ENCODE measurements around the gene ANKRD33. TPM values are rescaled to one million over a fixed set of nuclear protein-coding genes. Genes with fewer than 3 reads are reported as not detected.

ANKRD33 gene
- total RNA-seq, 1 donor from 2014 or later, result not detected

DNA sequence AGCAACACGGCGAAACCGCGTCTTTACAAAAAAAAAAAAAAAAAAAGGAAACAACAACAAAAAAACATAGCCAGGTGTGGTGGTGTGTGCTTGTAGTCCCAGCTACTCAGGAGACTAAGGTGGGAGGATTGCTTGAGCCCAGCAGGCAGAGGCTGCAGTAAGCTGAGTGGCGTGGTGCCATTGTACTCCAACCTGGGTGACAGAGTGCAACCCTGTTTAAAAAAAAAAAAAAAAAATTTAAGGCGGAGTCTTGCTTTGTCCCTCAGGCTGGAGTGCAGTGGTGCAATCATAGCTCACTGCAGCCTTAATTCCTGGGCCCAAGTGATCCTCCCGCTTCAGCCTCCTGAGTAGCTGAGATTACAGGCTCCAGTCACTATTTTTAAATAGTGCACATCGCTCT lies 21.1 kb upstream of the ANKRD33 start:
- Mint-ChIP-seq H3K9me3 (no peaks in the 10 kb centered on the region), H3K27me3 (peaks cover 71% of the 10 kb centered on the region), H3K4me1 (peaks cover 6% of the 10 kb centered on the region), H3K4me3 (no peak overlapping the region), H3K27ac (no peak overlapping the region), H3K36me3 (ENCODE audit: low read depth) (no peaks in the 10 kb centered on the region)
- no peak for DNase-seq
- intact Hi-C loops (cut with micrococcal nuclease), result no loop called here

- no peak overlapping the region for H3K27ac Mint-ChIP-seq
- H3K4me1 Mint-ChIP-seq, result peaks cover 6% of the 10 kb centered on the region
- no peak for DNase-seq
- peaks cover 66% of the 10 kb centered on the region for H3K27me3 Mint-ChIP-seq
- no peaks in the 10 kb centered on the region for H3K9me3 Mint-ChIP-seq
- no peak overlapping the region for H3K4me3 Mint-ChIP-seq
- intact Hi-C loops (cut with micrococcal nuclease), result no loop called here
- no peaks in the 10 kb centered on the region for H3K36me3 Mint-ChIP-seq (ENCODE audit: low read depth)
These were observed 20.5 kb upstream of the ANKRD33 start for GRCh38 chr12:51867371-51867770.

DNA sequence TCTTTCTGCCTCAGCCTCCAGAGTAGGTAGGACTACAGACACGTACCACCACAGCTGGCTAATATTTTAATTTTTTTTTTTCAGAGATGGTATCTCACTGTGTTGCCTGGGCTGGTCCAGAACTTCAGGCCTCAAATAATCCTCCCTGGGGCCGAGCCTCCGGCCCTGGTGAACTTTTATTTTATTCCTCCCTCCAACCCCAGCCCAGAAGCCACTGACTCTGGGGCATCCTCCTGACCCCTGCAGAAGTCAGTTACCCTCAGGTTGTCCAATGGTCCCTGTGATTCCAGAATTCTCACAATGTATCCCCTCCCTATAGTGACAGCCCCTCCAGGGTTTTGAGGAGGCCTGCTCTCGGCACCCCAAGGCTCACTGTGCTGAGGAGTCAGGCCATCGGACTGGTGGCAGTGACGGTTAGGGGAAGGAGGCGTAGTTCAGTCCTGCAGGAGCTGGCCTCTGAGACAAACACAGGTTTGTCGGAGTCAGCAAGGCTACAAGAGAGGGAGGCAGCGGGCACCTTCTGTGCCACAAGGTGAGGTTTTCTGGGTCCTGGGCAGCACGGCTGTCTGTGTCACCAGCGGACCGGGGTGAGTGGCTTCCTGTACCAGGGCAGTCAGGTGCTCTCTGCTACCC lies 20.0 kb upstream of the ANKRD33 start:
- DNase-seq, result no peak
- Mint-ChIP-seq H3K27me3 (peaks cover 63% of the 10 kb centered on the region), H3K4me3 (peak overlapping the region; percentile 11), H3K27ac (no peak overlapping the region), H3K36me3 (ENCODE audit: low read depth) (no peaks in the 10 kb centered on the region), H3K9me3 (no peaks in the 10 kb centered on the region), H3K4me1 (peaks cover 6% of the 10 kb centered on the region)
- intact Hi-C loops (cut with micrococcal nuclease), result no loop called here

GRCh38 chr12:51868821-51869495 lies 18.9 kb upstream of the ANKRD33 start:
- DNase-seq, result no peak
- H3K4me1 Mint-ChIP-seq, result peaks cover 6% of the 10 kb centered on the region
- H3K9me3 Mint-ChIP-seq, result no peaks in the 10 kb centered on the region
- H3K4me3 Mint-ChIP-seq, result peak overlapping the region; percentile 15
- H3K27me3 Mint-ChIP-seq, result peaks cover 57% of the 10 kb centered on the region
- intact Hi-C loops (cut with micrococcal nuclease), result no loop called here
- no peaks in the 10 kb centered on the region for H3K36me3 Mint-ChIP-seq (ENCODE audit: low read depth)
- H3K27ac Mint-ChIP-seq, result no peak overlapping the region

DNA sequence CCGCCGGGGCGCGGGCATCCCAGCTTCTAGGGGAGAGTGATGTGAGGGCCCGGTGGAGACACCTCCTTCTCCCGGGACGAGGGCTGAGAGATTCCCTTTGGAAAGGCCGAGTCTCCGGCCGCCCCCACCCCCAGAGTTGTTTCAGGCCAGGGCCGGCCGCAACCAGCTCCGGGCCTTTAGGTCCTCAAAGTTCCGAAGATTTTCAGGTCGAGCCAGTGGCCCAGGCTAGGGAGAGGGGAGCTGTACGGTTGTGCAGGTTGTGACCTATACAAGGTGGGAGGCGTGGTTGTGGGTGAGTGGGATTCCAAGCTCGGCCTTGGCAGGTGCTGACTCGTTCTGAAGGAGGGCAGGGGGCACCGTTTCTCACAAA lies 18.4 kb upstream of the ANKRD33 start:
- Mint-ChIP-seq H3K27ac (no peak overlapping the region), H3K9me3 (no peaks in the 10 kb centered on the region), H3K36me3 (ENCODE audit: low read depth) (no peaks in the 10 kb centered on the region), H3K27me3 (peaks cover 59% of the 10 kb centered on the region), H3K4me1 (peaks cover 6% of the 10 kb centered on the region), H3K4me3 (no peak overlapping the region)
- intact Hi-C loops (cut with micrococcal nuclease), result no loop called here
- no peak for DNase-seq

GRCh38 chr12:51869931-51870330 lies 18.0 kb upstream of the ANKRD33 start:
- Mint-ChIP-seq H3K9me3 (no peaks in the 10 kb centered on the region), H3K27me3 (peaks cover 54% of the 10 kb centered on the region), H3K27ac (no peak overlapping the region), H3K4me1 (peaks cover 6% of the 10 kb centered on the region), H3K36me3 (ENCODE audit: low read depth) (no peaks in the 10 kb centered on the region), H3K4me3 (peak overlapping the region; percentile 5)
- DNase-seq, result no peak
- intact Hi-C loops (cut with micrococcal nuclease), result loop anchor here (10.0 kb wide), 1 partner anchor 45 kb away; no protein-coding TSS in a partner anchor

GRCh38 chr12:51870504-51870903 lies 17.4 kb upstream of the ANKRD33 start:
- Mint-ChIP-seq H3K4me3 (peak overlapping the region; percentile 5), H3K4me1 (peaks cover 8% of the 10 kb centered on the region), H3K36me3 (ENCODE audit: low read depth) (no peaks in the 10 kb centered on the region), H3K27me3 (peaks cover 50% of the 10 kb centered on the region), H3K9me3 (no peaks in the 10 kb centered on the region), H3K27ac (no peak overlapping the region)
- intact Hi-C loops (cut with micrococcal nuclease), result loop anchor here (10.0 kb wide), 1 partner anchor 46 kb away; no protein-coding TSS in a partner anchor
- no peak for DNase-seq

DNA sequence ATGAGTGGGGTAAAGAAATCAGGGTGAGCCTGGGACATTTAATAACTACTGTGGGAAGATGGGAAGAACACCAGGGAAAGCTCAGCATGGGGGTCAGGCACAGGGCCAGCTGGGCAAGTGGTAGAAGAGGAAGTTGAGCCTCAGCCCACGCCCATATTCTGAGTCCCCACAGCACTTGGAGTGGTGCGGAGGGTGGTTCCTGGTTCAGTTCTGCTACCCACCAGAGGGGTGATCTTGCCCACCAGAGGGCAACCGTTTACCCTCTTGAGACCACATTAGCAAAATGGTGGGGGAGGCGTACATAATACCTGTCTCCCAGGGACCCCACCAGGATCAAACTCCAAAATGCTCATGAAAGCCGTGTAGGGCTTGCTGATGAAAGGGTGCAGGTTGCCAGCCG lies 16.8 kb upstream of the ANKRD33 start:
- peaks cover 47% of the 10 kb centered on the region for H3K27me3 Mint-ChIP-seq
- no peak overlapping the region for H3K4me3 Mint-ChIP-seq
- peaks cover 8% of the 10 kb centered on the region for H3K4me1 Mint-ChIP-seq
- intact Hi-C loops (cut with micrococcal nuclease), result loop anchor here (10.0 kb wide), 1 partner anchor 46 kb away; no protein-coding TSS in a partner anchor
- DNase-seq, result no peak
- H3K27ac Mint-ChIP-seq, result no peak overlapping the region
- no peaks in the 10 kb centered on the region for H3K36me3 Mint-ChIP-seq (ENCODE audit: low read depth)
- no peaks in the 10 kb centered on the region for H3K9me3 Mint-ChIP-seq

DNA sequence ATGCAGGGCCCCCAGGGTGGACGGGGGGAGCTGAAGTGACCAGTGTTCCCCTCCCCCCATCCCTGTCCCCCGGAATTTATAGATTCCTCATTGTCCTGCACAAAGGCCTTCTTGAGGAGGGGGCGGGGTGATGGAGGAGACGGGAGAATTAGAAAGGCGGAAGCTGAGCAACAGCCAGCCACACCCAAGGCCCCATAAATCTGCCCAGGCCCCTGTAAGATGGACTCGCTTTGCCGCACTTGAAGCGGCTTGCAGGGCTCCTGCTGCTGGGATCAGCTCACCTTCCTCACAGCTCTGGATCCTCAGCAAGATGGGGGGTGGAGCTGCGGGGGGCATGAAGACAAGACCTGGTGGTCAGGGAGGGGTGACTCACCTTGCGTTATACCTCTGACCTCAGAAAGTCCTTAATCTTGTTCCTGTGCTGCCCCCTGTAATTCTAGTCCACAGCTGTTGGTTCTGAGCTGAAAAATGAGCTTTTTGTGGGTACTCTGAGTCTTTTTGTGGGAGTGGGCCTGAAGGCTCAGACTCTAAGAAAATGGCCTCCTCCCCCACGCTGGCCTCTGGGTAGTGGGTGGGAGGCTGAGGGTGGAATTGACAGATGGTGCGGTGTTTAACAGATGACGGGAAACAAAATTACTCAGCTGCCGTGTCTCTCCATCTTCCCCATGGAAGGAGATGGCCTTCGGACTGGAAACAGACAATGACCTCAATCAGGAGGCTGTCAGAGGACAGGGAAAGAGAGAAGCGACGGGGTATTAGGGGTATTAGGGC lies 15.8 kb upstream of the ANKRD33 start:
- DNase-seq, result no peak
- peaks cover 8% of the 10 kb centered on the region for H3K4me1 Mint-ChIP-seq
- peaks cover 43% of the 10 kb centered on the region for H3K27me3 Mint-ChIP-seq
- intact Hi-C loops (cut with micrococcal nuclease), result loop anchor here (10.0 kb wide), 1 partner anchor 47 kb away; no protein-coding TSS in a partner anchor
- H3K36me3 Mint-ChIP-seq (ENCODE audit: low read depth), result no peaks in the 10 kb centered on the region
- H3K9me3 Mint-ChIP-seq, result no peaks in the 10 kb centered on the region
- H3K4me3 Mint-ChIP-seq, result no peak overlapping the region
- H3K27ac Mint-ChIP-seq, result no peak overlapping the region

DNA sequence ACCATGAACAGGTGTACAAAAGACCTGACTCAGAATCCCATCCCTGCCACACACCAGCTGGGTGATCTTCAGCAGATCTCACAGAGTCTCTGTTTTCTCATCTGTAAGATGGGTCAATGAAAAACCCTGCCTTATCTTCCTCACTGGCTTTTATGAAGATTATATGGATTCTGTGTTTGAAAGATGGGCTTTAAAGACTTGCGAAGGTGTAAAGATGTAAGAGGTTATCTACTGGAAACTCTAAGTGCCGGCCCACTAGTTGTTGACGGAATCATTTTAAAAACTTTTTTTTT lies 15.3 kb upstream of the ANKRD33 start:
- intact Hi-C loops (cut with micrococcal nuclease), result loop anchor here (10.0 kb wide), 1 partner anchor 48 kb away; no protein-coding TSS in a partner anchor
- Mint-ChIP-seq H3K36me3 (ENCODE audit: low read depth) (no peaks in the 10 kb centered on the region), H3K27ac (no peak overlapping the region), H3K27me3 (peaks cover 38% of the 10 kb centered on the region), H3K4me1 (peaks cover 8% of the 10 kb centered on the region), H3K9me3 (no peaks in the 10 kb centered on the region), H3K4me3 (no peak overlapping the region)
- no peak for DNase-seq

DNA sequence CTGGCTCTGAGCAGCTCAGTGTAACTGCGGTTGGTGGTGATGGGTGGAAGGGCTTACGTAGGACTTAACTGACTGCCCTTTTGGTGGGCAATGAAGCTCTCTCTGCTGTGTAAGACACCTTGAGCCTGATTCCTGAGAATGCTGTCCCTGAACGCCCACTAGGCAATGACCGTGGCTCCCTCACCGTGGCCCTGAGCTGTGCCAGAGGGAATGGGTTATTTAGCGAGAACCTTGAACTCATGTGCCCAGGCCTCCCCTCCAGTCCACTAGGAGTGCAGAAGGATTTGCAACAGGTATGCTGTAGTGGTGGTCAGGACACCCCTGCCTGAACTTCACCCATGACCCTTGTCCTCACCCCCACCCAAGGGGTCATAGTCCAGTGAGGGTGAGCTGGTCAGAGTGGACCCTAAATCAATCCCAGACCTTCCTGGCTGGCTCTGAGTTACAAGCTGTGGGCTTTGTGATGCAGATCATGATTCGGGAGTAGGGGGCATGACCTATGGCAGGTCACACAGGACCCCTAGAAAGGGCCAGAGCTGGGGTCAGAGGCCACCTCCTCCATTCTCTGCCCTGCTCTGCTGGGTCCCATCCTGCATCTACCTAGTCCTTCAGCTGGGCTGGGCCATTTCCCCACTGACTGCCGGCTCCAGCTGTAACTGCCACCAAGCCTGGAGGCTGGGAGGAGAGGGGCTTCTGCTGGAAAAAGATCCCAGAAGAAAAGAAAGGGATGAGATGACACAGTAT lies 14.5 kb upstream of the ANKRD33 start:
- H3K4me1 Mint-ChIP-seq, result peaks cover 8% of the 10 kb centered on the region
- intact Hi-C loops (cut with micrococcal nuclease), result loop anchor here (10.0 kb wide), 1 partner anchor 49 kb away; no protein-coding TSS in a partner anchor
- H3K36me3 Mint-ChIP-seq (ENCODE audit: low read depth), result no peaks in the 10 kb centered on the region
- no peak for DNase-seq
- no peaks in the 10 kb centered on the region for H3K9me3 Mint-ChIP-seq
- no peak overlapping the region for H3K27ac Mint-ChIP-seq
- no peak overlapping the region for H3K4me3 Mint-ChIP-seq
- peaks cover 32% of the 10 kb centered on the region for H3K27me3 Mint-ChIP-seq

- no peaks in the 10 kb centered on the region for H3K36me3 Mint-ChIP-seq (ENCODE audit: low read depth)
- H3K27me3 Mint-ChIP-seq, result peaks cover 29% of the 10 kb centered on the region
- peak overlapping the region; percentile 25 for H3K27ac Mint-ChIP-seq
- intact Hi-C loops (cut with micrococcal nuclease), result loop anchor here (10.0 kb wide), 1 partner anchor 49 kb away; no protein-coding TSS in a partner anchor
- peaks cover 8% of the 10 kb centered on the region for H3K4me1 Mint-ChIP-seq
- no peaks in the 10 kb centered on the region for H3K9me3 Mint-ChIP-seq
- H3K4me3 Mint-ChIP-seq, result no peak overlapping the region
- DNase-seq, result no peak
These were observed 13.9 kb upstream of the ANKRD33 start for GRCh38 chr12:51874000-51874399.

DNA sequence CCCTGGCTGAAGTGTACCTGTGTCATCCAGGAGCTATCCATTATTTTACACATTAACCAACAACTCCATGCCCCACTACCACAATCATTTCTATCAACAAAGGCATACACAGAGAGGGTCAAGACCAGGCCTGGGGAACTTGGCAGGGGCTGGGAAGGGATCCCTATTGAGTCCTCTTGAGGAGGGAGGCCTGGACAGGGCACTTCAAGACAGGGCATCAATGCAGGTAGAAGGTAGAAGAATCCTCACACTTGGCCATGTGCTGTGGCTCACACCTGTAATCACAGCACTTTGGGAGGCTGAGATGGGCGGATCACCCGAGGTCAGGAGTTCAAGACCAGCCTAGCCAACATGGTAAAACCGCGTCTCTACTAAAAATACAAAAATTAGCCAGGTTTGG lies 13.4 kb upstream of the ANKRD33 start:
- intact Hi-C loops (cut with micrococcal nuclease), result loop anchor here (10.0 kb wide), 1 partner anchor 50 kb away; no protein-coding TSS in a partner anchor
- Mint-ChIP-seq H3K4me3 (no peak overlapping the region), H3K27me3 (peaks cover 32% of the 10 kb centered on the region), H3K27ac (no peak overlapping the region), H3K36me3 (ENCODE audit: low read depth) (no peaks in the 10 kb centered on the region), H3K4me1 (peaks cover 8% of the 10 kb centered on the region), H3K9me3 (no peaks in the 10 kb centered on the region)
- DNase-seq, result no peak
